Hindlimb muscle (tissue), 1 donor: ENCODE results near the gene FAM20C. TPM values are rescaled to one million over a fixed set of nuclear protein-coding genes. Genes with fewer than 3 reads are reported as not detected.
"Not testable (repeated sequence)": the region's sequence is repeated elsewhere in the genome, so short reads cannot be mapped to it uniquely, and the experiment has no call there.

Experiments used
- DNase-seq: peaks from one replicate; pipeline ENCODE4 v3.0.0-alpha.2; 2013
- polyA plus RNA-seq: library from polyadenylated mRNA; unstranded; fragments of 120-200 nt; gene quantifications from one replicate; pipeline ENCODE4 v1.2.1, GENCODE V29; 2013; ENCODE audit not compliant: insufficient read length

Gene FAM20C
- polyA plus RNA-seq, 1 donor, result 41.7 TPM

DNA sequence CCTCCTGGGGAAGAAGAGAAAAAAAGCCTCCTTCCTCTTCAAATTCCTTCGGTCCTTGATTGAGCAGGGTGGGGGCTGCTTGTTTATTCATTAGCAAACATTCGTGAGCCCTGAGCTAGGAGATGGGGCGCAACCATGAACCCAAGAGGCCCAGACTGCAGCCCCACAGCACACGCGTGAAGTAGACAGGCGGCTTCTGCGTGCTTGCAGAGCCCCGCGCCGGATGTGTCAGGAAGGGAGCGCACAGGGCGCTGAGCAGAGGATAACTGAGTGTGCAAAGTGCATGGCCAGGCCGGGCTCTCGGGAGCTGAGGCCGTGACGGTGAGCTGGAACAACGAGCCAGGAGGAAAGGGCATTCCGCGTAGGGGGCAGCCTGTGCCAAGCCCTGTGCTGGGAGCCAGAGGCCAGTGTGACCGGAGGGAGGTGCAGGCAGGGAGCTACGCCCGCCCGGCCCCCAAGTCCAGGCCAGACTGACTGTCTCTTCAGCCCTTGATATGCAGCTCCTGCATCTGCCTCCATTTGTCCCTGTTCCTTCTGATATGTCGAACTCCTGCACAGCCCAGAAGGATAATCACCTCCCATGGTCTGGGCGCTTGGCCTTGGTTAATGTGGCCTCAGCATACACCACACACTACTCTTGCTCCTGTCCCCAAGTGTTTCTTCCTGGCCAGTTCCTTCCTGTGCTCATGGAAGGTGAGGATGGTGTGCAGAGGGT is 102.2 kb downstream of the FAM20C start:
- no peak for DNase-seq

DNA sequence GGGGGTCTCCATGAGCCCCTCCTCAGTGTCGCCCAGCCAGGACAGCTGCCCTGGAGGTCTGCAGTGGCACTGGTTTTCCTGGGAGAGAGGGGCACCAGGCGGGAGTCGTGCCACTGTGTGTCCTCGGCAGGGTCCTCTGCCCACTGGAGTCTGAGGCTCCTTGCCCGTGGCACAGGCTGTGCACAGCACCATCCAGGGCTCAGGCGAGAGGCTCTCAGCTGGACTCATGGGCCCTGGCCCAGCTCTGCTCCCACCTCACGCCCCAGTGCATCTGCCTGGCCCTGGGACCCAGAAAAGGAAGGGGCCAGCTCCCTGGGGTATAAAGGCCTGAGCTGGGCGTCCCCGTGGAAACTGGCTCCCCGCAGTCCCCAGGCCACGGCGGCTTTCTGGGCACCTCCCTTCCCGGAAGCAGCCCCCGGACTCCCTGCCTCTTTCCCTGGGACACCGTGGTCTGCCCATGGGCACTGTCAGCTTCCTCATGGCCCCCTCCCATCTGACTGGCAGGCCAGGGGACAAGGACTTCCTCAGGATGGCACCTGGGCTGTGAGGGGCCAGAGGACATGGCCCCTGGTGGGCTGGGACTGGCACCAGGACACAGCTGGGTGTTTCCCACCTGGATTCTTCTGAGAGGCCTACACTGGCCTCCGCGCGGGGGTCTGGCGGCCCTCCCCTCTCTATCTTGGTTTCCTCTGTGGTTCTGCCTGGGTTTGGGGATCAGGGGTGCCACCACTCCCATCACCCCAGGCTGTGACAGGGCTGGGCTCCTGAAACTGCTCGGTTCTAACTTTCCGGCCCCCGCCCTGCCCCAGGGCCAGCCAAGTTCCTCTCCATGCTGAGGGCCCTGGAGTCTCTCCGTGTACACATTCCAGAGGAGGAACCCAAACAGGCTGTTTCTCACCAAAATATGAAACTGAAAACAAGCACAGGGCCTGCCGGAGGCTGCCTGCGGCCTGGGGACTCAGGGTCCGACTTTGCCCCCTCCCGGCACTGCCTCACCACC is 103.1 kb downstream of the FAM20C start:
- DNase-seq, result peak; percentile 18

DNA sequence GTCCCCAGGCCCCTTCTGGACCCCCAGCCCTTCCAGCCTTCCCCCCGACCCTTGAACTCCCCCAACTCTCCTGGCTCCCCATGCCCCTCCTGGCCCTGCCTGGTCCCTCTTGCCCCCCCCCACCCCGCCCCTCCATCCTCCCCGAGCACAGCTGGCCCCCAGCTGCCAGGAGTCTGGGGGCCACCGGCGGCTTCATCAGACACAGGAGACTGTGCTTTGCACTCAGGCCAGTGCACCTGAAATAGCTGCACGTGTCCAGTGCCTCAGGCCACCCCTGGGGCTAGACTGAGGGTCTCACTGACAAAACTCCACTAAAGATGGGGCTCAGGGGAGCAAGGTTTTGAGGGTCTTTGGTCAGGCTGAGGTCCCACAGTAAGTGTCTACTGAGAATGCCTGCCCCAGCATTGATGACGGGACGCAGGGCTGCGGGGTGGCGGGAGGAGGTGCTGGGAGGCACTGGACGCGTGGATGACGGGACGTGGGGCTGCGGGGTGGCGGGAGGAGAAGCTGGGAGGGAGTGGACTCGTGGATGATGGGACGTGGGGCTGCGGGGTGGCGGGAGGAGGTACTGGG is 104.1 kb downstream of the FAM20C start:
- no peak for DNase-seq

DNA sequence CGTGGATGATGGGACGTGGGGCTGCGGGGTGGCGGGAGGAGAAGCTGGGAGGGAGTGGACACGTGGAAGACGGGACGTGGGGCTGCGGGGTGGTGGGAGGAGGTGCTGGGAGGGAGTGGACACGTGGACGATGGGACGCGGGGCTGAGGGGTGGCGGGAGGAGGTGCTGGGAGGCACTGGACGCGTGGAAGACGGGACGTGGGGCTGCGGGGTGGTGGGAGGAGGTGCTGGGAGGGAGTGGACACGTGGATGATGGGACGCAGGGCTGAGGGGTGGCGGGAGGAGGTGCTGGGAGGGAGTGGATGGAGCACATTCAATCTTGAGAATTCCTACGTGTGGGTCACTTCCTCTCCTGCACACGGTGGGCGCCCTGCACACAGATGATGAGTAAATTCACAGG is 104.8 kb downstream of the FAM20C start:
- DNase-seq, result not testable (repeated sequence)

DNA sequence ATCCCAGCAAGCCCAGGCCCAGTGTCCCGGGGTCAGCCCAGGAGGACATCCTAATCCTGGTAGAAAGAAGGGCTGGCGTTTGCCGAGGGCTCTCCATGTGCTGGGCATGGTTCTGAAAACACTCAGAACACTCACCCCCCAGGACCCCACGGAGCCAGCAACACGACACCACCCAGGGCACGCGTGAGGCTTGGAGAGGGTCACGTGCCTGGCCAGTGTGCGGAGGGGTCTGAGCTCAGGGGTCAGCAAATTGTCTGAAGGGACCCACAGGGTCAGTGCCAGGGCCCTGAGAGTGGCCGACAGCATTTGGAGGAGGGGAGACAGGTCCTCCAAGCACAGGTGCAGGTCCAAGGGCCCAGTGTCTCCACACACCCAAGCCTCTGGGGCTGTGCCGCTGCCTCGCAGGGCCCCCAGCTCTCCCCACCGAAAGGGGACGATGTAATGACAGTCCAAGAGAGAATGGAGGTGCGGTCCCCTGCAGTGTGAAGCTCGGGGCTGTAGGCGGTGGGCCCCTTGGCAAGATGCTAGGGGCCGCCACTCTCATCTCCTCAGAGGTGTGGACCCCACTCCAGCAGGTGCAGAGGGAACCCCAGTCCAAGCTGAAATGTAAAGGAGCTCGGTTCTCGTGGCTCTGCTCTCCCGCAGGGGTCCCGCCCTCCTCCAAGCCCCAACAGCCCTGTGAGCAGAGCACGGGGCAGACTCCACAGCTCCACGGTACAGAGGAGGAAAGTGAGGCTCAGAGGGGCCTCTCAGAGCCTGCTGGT is 105.4 kb downstream of the FAM20C start:
- DNase-seq, result no peak

DNA sequence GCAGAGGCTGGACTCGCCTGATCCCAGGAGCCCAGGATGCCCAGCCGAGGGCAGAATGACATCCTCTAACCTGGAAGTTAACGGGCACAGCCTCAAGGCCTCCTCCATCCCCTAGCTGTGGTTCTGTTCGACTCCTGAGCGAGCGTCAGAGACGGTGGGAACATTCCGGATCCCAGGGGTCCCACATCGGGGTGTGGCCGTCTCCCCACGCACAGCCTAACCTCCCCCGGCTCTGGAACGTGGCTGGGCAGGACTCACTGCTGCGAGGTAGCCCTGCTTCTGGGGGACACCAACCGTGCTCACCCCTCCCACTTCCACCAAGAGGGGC is 106.0 kb downstream of the FAM20C start:
- no peak for DNase-seq

DNA sequence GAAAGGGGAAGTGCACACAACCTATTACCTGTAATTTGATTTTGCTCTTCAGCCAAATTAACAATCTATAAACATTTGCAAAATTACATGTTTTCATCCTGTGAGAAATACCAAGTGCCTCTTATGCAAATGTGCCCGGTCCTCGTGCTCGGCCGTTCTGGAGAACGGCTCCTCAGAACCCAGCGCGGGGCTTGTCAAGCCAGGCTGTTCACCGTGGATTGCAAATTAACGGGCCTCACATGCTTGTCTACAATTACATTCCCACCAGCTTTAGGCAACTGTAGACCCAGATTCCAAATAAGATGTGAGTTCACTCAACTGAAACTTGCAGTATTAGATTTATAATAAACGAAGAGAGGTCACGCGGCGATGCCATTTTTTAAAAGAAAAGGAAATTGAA is 106.4 kb downstream of the FAM20C start:
- DNase-seq, result no peak

DNA sequence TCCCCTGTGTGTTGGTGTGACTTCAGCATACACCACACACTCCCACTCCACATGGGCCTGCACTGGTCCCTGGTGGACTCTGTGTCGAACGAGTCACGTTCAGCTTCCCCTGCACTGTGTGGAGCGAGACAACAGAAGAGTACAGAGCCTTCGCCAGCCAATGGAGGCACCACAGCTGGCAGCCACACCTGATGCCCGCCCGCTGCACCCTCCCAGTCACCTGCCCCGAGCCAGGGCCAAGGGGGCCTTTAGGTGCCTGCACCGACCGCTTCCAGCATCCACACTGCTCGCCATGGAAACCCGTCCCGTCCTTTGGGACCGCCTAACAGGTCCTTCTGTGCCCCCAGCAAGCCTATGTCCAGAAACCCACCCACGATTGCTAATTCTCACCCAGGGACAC is 106.8 kb downstream of the FAM20C start:
- DNase-seq, result no peak

DNA sequence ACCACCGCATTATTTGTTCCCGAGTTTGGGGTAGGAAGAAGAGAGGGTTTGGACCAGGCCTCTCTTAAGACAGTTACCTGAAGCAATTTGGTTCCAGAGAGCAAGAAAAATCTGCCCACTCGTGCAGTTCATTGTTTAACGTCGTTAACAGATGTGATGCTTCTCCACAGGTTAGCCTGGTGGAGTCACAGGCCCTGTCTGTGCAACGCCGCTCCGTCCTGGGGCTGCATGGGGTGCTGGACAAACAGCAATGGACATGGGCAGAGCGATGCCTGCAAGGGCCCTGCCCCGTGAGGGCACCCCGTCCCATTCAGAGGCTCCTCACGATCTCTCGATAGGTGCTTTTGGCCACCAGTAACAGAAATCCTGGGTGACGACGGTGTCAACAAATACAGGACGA is 107.3 kb downstream of the FAM20C start:
- no peak for DNase-seq

DNA sequence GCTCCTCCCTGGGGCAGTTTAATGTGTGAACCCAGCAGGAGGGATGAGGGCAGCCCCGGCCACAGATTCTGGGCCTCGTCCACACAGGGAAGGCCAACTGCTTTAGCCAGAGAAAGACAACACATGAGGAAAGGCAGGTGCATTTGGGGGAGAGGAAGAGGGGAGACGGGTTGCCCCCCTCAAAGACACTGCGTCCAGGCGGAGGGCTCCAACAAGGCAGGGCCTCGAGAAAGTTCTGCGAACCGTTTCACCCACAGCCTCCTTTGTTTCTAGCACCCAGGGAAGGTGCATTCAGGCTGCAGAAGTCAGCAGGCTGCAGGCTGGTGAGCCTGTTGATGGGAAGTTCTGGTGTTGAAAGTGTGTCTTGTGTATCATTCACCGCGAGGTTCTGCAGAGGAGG is 107.7 kb downstream of the FAM20C start:
- DNase-seq, result no peak

DNA sequence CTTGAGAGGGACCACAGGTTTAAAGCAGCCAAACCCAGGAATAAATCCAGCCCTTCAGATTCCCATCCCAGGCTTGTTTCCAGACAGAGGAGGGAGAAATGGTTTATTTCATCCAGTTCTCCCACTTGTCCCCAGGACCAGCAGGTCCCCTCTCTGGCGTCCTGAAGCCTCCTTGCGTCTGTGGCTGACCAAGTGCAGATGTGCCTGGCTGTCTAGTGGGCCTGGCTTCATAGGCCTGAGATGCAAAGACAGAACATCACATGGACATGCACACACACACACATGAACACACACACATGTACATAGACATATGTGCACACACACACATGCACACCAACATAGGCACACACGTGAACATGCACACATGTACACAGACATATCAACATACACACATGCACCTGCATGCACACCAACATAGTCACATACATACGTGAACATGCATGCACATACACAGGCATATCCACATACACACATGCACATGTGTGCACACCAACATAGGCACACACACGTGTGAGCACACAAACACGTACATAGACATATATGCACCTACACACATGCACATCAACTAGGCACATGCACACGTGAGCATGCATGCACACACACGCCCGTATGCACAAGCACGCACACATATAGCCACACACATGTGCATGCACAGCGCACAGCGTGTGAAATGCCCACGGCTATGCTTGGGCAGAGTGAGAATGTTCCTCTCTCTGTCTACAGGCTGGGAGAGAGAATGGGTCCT is 108.3 kb downstream of the FAM20C start:
- no peak for DNase-seq

DNA sequence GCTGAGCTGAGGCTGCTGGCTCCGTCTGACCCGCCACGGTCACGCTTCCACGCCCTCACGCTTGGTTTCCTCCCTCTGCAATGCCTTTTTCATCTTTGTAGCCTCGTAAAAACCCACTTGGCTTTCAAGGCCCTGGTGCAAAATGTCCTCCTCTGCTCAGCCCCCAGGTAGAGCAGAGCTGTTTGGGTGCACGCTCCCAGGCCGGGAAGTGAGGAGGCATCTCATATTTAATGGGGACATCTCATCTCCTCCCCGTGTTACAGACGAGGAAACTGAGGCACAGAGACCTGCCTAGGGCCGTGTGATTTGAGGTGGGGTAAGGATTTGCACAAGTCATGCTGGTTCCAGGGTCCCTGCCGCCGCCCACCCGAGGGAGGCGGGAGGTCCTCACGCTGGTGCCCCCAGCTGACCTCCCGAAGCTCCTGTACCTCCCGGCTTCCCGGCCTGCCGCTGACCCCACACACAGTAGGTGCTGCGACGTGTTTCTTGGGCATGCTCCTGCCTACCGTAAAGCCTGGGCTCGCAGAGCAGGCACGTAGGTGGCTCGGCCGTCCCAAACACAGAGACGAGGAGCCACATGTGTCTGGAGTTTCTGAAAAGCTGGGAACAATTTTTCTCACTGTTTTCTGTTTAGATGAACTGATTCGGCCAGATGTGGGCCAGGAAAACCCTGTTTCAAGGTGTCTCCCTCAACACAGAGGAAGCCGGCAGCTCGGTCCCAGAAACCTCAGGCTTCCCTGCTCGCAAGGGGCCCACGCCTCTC is 109.1 kb downstream of the FAM20C start:
- no peak for DNase-seq

DNA sequence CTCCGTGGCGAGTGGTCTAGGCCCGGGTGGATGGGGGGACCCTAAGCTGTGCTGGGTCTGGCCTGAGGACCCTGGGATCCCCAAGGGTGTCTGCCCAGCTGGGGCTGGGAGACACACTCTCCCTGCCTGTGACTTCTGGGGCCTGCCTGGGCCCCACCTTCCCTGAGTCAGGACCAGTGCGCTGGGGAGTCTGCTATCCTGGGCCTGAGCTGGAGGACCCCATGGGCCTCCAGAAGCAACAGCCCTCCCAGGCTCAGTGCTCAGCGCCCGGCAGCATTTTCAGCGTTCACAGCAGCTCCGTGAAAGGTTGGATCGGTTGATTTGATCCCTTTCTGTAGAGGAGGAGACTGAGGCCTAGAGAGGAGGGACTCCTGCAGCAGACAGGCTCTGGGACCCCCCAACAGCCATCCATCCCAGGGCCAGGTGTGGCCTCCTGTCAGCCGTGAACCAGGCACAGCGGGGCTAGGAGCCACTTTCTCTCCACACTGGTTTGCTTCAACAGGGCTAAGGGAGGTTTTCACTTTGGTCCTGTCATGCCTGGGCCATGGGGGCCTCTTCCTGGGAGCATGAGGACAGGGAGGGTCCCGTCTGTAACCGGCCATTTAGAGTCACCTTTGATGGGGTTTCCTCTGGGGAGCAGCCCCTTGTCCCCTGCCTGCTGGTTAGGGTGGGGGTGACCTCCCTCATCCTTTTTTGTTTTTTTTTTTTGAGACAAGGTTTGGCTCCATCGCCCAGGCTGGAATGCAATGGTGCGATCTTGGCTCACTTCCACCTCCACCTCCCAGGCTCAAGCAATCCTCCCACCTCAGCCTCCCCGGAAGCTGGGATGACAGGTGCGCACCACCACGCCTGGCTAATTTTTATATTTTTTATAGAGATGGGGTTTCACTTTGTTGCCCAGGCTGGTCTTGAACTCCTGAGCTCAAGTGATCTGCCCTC is 110.0 kb downstream of the FAM20C start:
- DNase-seq, result no peak

DNA sequence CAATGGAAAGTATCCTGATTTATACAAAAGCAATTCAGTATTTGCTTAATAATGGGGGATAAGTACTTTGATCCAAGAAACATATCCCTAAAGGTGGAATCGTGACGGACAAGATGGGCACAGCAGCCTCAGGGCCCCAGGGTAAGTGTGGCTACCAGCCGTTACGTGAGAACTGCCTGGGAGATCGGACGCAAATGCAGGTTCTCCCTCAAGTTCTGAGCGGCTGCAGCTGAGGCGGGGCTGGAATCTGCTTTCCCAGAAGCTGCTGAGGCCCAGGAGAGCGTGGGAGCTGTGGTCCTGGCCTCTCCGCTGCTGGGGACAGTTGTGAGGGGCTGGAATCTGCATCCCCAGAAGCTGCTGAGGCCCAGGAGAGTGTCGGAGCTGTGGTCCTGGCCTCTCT is 111.1 kb downstream of the FAM20C start:
- no peak for DNase-seq

DNA sequence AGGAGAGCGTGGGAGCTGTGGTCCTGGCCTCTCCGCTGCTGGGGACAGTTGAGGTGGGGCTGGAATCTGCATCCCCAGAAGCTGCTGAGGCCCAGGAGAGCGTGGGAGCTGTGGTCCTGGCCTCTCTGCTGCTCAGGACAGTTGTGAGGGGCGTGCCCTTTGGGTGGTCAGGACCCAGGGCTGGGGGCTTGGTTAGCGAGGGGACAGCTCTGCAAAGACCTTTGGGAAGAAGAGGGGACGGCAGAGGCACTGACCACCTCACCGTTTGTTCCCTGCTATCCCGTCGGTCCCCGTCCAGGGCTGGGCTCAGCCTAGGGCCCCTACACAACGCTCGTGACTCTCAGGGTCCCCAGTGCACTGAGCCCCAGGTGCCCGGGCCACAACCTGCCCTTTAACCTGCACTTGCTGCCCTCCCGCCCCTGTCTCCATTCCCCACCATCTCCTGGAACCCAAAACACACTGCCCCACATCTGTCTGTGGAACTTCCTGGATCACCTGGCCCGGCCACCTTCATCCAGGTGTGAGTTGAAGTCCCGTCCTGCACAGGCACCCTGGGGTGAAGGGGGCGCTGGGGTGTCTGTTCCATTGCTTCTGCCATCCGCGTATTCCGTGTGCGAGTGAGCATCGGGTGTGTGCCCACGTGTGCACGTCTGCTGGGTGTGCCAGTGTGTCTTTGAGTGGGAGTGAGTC is 111.7 kb downstream of the FAM20C start:
- no peak for DNase-seq

DNA sequence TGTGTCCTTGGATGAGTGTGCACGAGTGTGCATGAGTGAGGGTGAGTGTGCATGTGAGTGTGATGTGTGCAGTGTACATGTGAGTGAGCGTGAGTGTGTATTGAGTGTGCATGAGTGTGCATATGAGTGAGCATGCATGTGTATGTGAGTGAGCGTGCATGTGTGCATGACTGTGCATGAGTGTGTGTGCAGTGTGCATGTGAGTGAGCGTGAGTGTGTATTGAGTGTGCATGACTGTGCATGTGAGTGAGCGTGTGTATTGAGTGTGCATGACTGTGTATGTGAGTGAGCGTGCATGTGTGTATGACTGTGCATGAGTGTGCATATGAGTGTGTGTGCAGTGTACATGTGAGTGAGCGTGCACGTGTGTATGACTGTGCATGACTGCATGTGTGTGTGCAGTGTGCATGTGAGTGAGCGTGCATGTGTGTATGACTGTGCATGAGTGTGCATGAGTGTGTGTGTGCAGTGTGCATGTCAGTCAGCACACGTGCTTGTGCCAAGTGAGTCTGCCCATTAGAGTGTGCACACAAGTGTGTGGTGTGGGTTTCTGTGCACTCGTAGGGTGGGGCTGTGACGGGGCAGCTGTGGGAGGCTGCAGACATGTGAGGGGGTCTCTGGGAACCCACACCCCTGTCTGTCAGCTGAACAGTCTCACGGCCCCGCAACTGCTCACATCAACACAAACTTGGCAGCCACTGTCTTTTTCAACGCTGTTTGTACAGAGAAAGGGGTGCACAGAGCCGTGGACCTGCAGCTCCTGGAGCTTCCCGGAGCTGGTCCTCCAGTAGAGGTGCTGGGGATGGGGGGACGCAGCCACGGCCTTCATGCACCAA is 112.4 kb downstream of the FAM20C start:
- no peak for DNase-seq

DNA sequence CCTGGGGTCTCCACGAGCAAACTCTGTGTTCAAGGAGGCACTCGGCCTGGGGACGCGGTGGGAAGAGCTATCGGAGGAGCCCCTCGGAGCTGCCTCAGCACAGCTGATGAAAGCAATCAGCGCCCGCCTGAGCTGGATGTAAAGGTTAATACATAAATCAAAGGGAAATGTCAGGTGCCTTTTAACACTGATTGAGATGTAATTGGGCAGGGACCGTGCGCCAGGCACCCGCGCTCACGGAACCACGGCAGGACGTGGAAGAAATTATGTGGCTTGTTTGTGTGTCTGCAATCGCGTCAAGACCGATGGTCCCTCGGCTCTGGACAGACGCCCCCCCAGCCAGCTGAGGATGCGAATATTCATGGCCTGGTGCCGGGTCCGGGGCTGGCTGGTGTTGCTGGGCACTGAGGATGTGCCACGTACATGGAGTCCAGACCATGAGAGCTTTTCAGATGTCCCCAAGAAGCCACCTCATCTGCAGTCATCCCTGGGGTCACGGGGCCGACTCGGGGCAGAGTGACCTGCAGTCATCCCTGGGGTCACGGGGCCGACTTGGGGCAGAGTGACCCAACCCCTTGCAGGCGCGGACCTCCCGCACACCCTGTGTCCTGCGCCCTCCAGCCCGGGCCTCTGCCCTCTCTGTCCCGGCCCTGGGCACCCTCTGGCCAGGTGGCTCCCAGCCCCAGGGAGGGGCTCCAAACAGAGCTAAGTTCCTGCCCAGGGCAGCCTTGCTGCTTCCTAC is 113.2 kb downstream of the FAM20C start:
- no peak for DNase-seq

DNA sequence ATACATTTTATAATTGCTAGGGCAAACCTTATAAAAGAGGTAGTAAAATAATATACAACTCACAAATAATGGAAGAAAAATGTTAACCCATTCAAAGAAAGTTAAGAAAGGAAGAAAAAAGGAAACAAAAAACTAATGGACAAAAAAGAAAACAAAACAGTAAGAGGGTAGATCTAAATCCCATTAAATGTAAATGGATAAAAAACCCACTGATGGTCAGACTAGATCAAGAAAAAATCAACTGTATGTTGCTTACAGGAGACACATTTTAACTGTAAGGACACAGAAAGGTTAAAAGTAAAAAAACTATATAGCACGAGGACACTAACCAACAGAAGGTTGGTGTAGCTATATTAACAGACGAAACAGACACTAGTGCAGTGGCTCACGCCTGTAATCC is 115.6 kb downstream of the FAM20C start:
- no peak for DNase-seq
